Measurements from ENCODE around the gene DGCR2. TPM values are rescaled to one million over a fixed set of nuclear protein-coding genes. Genes with fewer than 3 reads are reported as not detected.
"Not testable (repeated sequence)": the region's sequence is repeated elsewhere in the genome, so short reads cannot be mapped to it uniquely, and the experiment has no call there.

DGCR2 gene
- total RNA-seq, 1 experiment from 2014 or later = 26.5 TPM

GRCh38 chr22:19004471-19004870 is 117.7 kb downstream of the DGCR2 start:
- Histone ChIP-seq H3K9me3 (no peaks in the 10 kb centered on the region), H3K4me3 (no peak overlapping the region), H3K36me3 (no peaks in the 10 kb centered on the region), H3K27me3 (peaks cover 14% of the 10 kb centered on the region)
- no peak for DNase-seq

- no peak overlapping the region for H3K4me3 ChIP-seq
- no peaks in the 10 kb centered on the region for H3K36me3 ChIP-seq
- peaks cover 14% of the 10 kb centered on the region for H3K27me3 ChIP-seq
- no peaks in the 10 kb centered on the region for H3K9me3 ChIP-seq
- DNase-seq = no peak
These were observed 118.7 kb downstream of the DGCR2 start for GRCh38 chr22:19003508-19003907.

- Histone ChIP-seq H3K27me3 (peaks cover 14% of the 10 kb centered on the region), H3K4me3 (no peak overlapping the region), H3K9me3 (no peaks in the 10 kb centered on the region), H3K36me3 (no peaks in the 10 kb centered on the region)
- no peak for DNase-seq
These were observed 119.6 kb downstream of the DGCR2 start for GRCh38 chr22:19002684-19003038.

GRCh38 chr22:19001204-19001603 is 121.0 kb downstream of the DGCR2 start:
- H3K9me3 ChIP-seq = no peaks in the 10 kb centered on the region
- no peak overlapping the region for H3K4me3 ChIP-seq
- DNase-seq = no peak
- no peaks in the 10 kb centered on the region for H3K36me3 ChIP-seq
- peaks cover 8% of the 10 kb centered on the region for H3K27me3 ChIP-seq

DNA sequence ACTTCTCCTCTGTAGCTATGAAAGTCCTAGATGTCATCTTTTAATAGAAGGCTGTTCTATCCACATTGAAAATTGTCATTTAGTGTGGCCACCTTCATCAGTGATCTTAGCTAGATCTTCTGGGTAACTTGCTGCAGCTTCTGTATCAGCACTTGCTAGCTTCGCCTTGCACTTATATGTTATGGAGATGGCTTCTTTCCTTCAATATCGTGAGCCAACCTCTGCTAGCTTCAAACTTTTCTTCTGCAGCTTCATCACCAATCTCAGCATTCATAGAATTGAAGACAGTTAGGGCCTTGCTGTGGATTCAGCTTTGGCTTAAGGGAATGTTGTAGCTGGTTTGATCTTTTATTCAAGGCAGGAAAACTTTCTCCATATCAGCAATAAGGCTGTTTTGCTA is 122.1 kb downstream of the DGCR2 start:
- not testable (repeated sequence) for H3K27me3 ChIP-seq, H3K36me3 ChIP-seq, H3K9me3 ChIP-seq, DNase-seq, H3K4me3 ChIP-seq

GRCh38 chr22:18999416-18999815 is 122.8 kb downstream of the DGCR2 start:
- Histone ChIP-seq H3K27me3 (peaks cover 8% of the 10 kb centered on the region), H3K9me3 (no peaks in the 10 kb centered on the region), H3K4me3 (no peak overlapping the region), H3K36me3 (no peaks in the 10 kb centered on the region)
- no peak for DNase-seq

DNA sequence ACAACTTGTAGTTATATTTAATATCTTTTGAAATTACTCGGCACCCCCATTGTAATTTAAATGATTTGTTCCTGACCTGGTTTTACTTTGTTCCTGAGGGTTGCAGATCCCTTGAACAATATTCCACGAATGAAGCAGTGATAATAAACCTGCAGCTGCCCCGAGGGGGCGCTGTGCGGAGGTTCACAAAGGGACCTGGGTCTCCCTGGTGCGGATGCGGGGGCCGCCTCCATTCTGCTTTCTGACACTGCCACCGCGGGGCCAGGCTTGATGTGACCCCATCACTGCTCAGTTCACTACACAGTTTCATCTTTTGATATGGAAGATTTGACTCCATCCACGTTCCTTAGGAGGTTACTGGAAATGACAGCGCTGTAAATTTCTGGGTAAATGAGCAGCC is 123.2 kb downstream of the DGCR2 start:
- DNase-seq = no peak
- Histone ChIP-seq H3K9me3 (no peaks in the 10 kb centered on the region), H3K27me3 (peaks cover 5% of the 10 kb centered on the region), H3K36me3 (no peaks in the 10 kb centered on the region), H3K4me3 (no peak overlapping the region)

DNA sequence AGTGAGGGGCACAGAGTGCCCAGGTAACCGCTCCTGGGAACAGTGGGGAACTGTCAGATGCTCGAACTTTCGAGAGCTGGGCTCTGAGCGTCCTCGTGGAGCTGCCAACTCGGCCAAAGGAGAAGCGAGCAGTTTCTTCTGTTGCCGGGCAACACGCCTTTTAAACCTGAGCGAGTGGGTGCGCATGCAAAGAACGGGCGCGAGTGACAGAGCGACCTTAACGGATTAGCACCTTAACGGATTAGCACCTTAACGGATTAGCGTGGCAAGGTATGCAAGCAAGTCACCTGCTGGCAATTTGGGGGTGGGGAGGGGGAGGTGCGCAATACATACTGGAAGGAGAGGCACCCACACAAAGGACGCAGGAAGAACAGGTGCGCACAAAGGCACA is 124.3 kb downstream of the DGCR2 start:
- H3K4me3 ChIP-seq = no peak overlapping the region
- no peaks in the 10 kb centered on the region for H3K9me3 ChIP-seq
- H3K27me3 ChIP-seq = peaks cover under 1% of the 10 kb centered on the region
- DNase-seq = no peak
- H3K36me3 ChIP-seq = no peaks in the 10 kb centered on the region

DNA sequence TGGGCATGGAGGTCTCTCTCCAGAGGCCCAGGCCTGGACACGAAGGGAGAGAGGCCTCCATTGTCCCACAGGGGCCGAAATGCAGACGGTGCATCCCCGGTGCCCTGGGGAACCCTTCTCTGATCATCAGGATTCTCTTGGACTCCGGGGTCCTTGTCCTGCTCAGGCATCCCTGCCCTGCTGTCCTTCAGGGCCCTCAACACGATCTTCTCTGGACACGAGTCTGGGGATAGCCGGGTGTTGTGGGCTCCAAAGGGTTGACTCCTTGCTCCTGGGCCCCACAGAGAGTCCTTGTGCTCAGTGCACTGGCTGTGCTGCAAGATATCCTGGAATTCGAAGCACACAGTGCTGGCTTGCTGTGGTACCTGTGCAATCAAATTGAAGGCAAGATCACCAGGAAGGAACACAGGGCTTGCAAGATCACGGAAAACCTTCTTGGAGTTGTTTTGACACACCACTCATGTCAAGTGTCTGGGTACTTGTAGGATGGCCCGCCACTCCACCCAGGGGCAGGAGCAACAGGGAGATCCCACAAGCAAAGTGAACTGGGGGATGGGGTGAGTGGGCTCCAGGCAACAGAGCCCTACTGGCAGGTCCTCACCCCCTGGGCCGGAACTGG is 124.8 kb downstream of the DGCR2 start:
- Histone ChIP-seq H3K36me3 (no peaks in the 10 kb centered on the region), H3K9me3 (no peaks in the 10 kb centered on the region), H3K4me3 (no peak overlapping the region), H3K27me3 (no peaks in the 10 kb centered on the region)
- no peak for DNase-seq

DNA sequence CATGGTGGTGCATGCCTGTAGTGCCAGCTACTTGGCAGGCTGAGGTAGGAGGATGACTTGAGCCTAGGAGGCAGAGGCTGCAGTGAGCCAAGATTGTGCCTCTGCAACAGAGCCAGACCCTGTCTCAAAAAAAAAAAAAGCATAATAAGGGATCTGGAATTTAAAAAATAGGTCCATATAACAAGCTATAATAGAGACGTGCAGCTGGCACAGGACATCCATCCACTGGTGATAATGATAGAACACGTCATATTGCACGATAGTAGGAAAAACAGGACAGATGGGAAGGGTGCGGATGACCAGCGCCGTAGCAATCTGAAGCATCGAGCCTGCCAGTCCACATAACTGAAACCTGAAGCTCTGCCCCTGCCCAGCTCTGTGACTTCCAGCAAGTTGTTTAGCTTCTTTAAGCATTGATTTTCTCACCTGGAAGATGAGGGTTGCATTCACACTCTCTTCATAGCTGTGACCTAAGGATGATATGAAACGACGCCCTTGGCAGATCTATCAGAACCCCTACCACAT is 125.8 kb downstream of the DGCR2 start:
- no peaks in the 10 kb centered on the region for H3K27me3 ChIP-seq
- no peak overlapping the region for H3K4me3 ChIP-seq
- DNase-seq = no peak
- no peaks in the 10 kb centered on the region for H3K36me3 ChIP-seq
- H3K9me3 ChIP-seq = no peaks in the 10 kb centered on the region

- DNase-seq = no peak
- Histone ChIP-seq H3K36me3 (no peaks in the 10 kb centered on the region), H3K27me3 (no peaks in the 10 kb centered on the region), H3K4me3 (no peak overlapping the region), H3K9me3 (no peaks in the 10 kb centered on the region)
These were observed 126.9 kb downstream of the DGCR2 start for GRCh38 chr22:18995327-18995711.

GRCh38 chr22:18994701-18995326 is 127.4 kb downstream of the DGCR2 start:
- no peak overlapping the region for H3K4me3 ChIP-seq
- no peaks in the 10 kb centered on the region for H3K27me3 ChIP-seq
- no peak for DNase-seq
- no peaks in the 10 kb centered on the region for H3K9me3 ChIP-seq
- H3K36me3 ChIP-seq = no peaks in the 10 kb centered on the region

DNA sequence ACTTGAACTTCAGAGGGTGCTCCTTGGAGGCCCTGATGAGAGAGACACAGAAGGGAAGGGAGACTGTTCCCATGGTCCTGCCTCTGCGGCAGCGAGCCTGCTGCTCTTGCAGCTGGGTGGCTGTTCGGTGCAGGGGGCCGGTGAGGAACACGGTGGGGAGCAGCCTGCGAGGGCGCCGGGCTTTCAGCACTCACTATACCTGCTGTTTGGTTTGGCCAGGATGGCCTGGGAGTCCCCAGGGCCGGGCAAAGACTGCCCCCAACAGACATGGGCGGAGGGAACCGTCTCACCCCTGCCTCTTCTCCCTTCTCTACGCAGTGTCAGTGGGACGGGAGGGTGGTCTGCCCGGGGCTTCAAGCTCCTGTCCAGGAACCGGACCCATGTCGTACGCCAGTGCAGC is 128.2 kb downstream of the DGCR2 start:
- Histone ChIP-seq H3K27me3 (no peaks in the 10 kb centered on the region), H3K4me3 (no peak overlapping the region), H3K9me3 (no peaks in the 10 kb centered on the region), H3K36me3 (no peaks in the 10 kb centered on the region)
- DNase-seq = no peak

DNA sequence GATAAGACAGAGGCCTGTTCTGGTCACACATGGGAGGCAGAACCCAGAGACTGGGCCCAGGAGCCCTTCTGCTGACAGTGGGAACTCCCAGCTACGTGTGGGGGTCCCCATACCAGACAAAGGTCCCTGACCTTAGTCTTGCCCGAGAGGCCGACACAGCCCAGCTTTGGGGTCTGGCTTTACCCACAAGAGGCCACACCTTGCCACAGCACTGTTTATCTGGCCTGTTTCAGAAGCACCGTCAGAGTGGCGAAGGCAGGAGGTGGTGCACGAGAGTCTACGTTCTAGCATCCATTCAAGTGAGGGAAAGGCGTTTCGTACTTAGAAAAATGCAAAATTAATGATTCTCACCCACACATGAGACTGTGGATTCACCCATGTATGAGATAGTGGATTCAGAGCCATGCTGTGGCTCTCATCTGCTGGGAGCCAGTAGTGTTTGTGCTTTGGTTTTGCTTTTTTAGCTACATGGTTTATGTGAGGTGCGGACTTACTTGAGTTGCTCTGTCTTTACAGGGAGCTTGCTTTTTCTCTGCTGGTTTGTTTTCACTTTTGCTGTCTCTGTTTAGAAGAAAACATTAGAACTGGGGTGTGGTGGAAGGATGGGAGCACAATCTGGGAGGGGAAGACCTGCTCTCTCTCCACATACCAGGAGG is 129.5 kb downstream of the DGCR2 start:
- DNase-seq = no peak
- Histone ChIP-seq H3K36me3 (no peaks in the 10 kb centered on the region), H3K9me3 (no peaks in the 10 kb centered on the region), H3K27me3 (no peaks in the 10 kb centered on the region), H3K4me3 (no peak overlapping the region)

DNA sequence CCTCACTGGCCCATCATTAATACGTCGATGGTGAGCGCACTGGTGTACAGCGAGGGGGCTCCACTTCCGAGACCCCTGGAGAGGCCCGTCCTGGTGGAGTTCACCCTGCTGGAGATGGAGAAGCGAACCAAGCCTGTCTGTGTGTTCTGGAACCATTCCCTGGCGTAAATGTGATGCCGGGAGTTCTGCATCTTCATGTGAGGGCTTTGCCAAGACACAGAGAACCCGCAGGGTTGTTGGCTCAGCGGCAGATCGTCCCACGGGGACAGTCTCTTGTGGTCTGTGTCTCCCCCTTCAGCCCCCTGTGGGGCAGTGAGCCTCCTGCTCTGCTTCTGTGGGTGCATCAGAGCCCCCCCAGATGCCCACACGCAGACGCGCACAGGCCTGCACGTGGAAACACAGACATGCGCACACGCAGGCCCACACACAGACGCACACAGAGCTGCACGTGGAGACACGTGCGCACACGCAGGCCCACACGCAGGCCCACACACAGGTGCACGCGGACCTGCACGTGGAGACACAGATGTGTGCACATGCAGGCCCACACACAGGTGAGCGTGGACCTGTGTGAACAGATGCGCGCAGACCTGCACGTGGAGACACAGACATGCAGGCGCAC is 130.3 kb downstream of the DGCR2 start:
- DNase-seq = no peak

GRCh38 chr22:18991138-18991432 is 131.1 kb downstream of the DGCR2 start:
- no peak for DNase-seq
- no peaks in the 10 kb centered on the region for H3K27me3 ChIP-seq
- H3K4me3 ChIP-seq = no peak overlapping the region
- H3K36me3 ChIP-seq = no peaks in the 10 kb centered on the region
- no peaks in the 10 kb centered on the region for H3K9me3 ChIP-seq

More for the DNA sequence above, 130.3 kb downstream of the DGCR2 start:
- no peaks in the 10 kb centered on the region for H3K36me3 ChIP-seq
- H3K4me3 ChIP-seq = no peak overlapping the region
- no peaks in the 10 kb centered on the region for H3K27me3 ChIP-seq
- no peaks in the 10 kb centered on the region for H3K9me3 ChIP-seq

DNA sequence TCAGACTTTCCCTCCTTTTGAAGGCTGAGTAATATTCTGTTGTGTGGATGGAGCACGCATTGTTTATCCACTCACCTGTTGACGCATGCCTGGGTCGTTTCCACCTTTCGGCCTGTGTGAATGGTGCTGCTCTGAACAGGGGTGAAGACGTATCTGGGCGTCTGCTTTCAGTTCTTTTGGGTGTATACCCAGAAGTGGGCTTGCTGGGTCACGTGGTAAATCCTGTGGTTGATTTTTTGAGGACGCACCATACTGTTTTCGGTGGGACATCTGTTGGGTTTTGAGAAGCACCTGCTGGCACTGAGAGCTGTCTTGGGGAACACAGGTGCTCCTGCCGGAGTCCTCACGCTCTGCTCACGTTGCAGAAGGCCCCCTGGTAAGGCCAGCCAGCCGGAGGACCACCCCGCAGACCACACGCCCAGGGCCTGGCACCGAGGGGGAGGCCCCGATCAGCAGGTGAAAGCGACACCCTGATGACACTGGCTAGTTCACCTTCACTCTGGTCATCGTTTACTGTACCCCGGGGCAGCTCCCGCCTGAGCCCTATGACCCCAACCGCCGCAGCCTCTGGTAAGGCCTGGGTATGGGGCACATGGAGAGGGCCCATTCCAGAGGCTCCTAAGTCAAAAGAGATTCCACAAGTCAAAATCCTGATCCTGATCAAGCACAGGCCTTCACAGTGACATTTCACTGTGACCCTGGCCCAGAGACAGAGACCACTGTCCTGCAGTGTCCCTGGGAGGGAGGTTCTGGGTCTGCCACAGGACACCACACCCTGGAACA is 131.7 kb downstream of the DGCR2 start:
- Histone ChIP-seq H3K9me3 (no peaks in the 10 kb centered on the region), H3K27me3 (no peaks in the 10 kb centered on the region), H3K4me3 (no peak overlapping the region), H3K36me3 (no peaks in the 10 kb centered on the region)
- DNase-seq = no peak

Measured in MG63 (cell line).